Loucy (cell line): Measurements from ENCODE around the gene BMERB1.

Experiments
- CTCF ChIP-seq: fragments of 200-600 bp; sonication (generic); conservative IDR thresholded peaks from 2 replicates; pipeline ENCODE4 v1.5.1; 2014; ENCODE audit warnings: mild to moderate bottlenecking, antibody characterized with exemption, low read length
- EZH2phosphoT487 ChIP-seq: fragments of 200-600 bp; IDR thresholded peaks from 2 replicates; pipeline ENCODE4 v1.6.1; 2018; ENCODE audit warnings: antibody characterized with exemption, mild to moderate bottlenecking, moderate library complexity, borderline replicate concordance

GRCh38 chr16:15616012-15616411 lies 181.6 kb downstream of the BMERB1 start:
- TF ChIP-seq CTCF (no peak), EZH2phosphoT487 (no peak)
